HL-60 (cell line): Measurements from ENCODE around the gene C16orf90.

Source experiments
- DNase-seq, 2 experiments: peaks; one replicate each; pipeline ENCODE4 v3.0.0-alpha.2; 2010 to 2020; ENCODE audit warnings: low read depth in 1 of 2, low spot score in 1 of 2
- H3K27ac ChIP-seq: fragments of 250-450 bp; sonication (Bioruptor Pico); replicated peaks from 2 replicates; pipeline ENCODE4 v1.5.1; 2020; ENCODE audit warnings: mild to moderate bottlenecking, moderate library complexity
- H3K27me3 ChIP-seq: fragments of 250-450 bp; sonication (Bioruptor Pico); 2 replicates; pipeline ENCODE4 v1.5.1; 2021; ENCODE audit warnings: mild to moderate bottlenecking, moderate library complexity; ENCODE audit not compliant: insufficient read depth, poor library complexity, severe bottlenecking
- H3K4me3 ChIP-seq: replicated peaks from 2 replicates; pipeline ENCODE4 v1.5.1; 2011; ENCODE audit warnings: mild to moderate bottlenecking, control low read depth, low read length; ENCODE audit not compliant: insufficient read depth
- GABPA ChIP-seq: IDR thresholded peaks from 2 replicates; pipeline ENCODE4 v1.6.1; 2012; ENCODE audit warnings: low read depth
- POLR2AphosphoS5 ChIP-seq: IDR thresholded peaks from 2 replicates; pipeline ENCODE4 v1.6.1; 2012; ENCODE audit warnings: low read depth
- SPI1 ChIP-seq: IDR thresholded peaks from 2 replicates; pipeline ENCODE4 v1.6.1; 2012; ENCODE audit warnings: low read depth, mild to moderate bottlenecking, borderline replicate concordance
- TF ChIP-seq, protein P1 (sequence below): IDR thresholded peaks from 2 replicates; pipeline ENCODE4 v1.6.1; 2012; ENCODE audit warnings: low read depth; ENCODE audit not compliant: insufficient replicate concordance
- TF ChIP-seq, protein P2 (sequence below): IDR thresholded peaks from one replicate; pipeline ENCODE4 v1.5.1; 2011; ENCODE audit warnings: low read length, control low read depth, inconsistent platforms; ENCODE audit not compliant: insufficient read depth

Gene C16orf90

DNA sequence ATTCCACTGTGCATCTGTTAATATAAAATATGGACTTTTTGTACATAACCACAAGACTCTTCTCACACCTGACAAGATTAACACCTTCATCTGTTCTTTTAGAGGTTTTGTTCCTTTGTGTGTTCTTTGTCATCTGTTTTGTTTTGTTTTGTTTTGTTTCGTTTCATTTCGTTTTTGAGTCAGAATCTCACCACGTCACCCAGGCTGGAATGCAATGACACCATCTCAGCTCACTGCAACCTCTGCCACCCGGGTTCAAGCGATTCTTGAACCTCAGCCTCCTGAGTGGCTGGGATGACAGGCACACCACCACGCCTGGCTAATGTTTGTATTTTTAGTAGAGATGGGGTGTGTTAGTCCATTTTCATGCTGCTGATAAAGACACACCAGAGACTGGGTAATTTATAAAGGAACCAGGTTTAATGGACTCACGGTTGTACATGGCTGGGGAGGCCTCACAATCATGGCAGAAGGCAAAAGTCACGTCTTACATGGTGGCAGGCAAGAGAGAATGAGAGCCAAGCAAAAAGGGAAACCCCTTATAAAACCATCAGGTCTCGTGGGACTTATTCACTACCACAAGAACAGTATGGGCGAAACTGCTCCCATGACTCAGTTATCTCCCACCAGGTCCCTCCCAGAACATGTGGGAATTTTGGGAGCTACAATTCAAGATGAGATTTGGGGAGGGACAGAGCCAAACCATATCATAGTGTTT, 22.3 kb downstream of the C16orf90 start:
- H3K27me3 ChIP-seq, result no peaks in the 10 kb centered on the region
- TF ChIP-seq POLR2AphosphoS5 (no peak), GABPA (no peak), SPI1 (no peak)
- TF ChIP-seq, protein P1, sequence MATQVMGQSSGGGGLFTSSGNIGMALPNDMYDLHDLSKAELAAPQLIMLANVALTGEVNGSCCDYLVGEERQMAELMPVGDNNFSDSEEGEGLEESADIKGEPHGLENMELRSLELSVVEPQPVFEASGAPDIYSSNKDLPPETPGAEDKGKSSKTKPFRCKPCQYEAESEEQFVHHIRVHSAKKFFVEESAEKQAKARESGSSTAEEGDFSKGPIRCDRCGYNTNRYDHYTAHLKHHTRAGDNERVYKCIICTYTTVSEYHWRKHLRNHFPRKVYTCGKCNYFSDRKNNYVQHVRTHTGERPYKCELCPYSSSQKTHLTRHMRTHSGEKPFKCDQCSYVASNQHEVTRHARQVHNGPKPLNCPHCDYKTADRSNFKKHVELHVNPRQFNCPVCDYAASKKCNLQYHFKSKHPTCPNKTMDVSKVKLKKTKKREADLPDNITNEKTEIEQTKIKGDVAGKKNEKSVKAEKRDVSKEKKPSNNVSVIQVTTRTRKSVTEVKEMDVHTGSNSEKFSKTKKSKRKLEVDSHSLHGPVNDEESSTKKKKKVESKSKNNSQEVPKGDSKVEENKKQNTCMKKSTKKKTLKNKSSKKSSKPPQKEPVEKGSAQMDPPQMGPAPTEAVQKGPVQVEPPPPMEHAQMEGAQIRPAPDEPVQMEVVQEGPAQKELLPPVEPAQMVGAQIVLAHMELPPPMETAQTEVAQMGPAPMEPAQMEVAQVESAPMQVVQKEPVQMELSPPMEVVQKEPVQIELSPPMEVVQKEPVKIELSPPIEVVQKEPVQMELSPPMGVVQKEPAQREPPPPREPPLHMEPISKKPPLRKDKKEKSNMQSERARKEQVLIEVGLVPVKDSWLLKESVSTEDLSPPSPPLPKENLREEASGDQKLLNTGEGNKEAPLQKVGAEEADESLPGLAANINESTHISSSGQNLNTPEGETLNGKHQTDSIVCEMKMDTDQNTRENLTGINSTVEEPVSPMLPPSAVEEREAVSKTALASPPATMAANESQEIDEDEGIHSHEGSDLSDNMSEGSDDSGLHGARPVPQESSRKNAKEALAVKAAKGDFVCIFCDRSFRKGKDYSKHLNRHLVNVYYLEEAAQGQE, result no peak
- TF ChIP-seq, protein P2, sequence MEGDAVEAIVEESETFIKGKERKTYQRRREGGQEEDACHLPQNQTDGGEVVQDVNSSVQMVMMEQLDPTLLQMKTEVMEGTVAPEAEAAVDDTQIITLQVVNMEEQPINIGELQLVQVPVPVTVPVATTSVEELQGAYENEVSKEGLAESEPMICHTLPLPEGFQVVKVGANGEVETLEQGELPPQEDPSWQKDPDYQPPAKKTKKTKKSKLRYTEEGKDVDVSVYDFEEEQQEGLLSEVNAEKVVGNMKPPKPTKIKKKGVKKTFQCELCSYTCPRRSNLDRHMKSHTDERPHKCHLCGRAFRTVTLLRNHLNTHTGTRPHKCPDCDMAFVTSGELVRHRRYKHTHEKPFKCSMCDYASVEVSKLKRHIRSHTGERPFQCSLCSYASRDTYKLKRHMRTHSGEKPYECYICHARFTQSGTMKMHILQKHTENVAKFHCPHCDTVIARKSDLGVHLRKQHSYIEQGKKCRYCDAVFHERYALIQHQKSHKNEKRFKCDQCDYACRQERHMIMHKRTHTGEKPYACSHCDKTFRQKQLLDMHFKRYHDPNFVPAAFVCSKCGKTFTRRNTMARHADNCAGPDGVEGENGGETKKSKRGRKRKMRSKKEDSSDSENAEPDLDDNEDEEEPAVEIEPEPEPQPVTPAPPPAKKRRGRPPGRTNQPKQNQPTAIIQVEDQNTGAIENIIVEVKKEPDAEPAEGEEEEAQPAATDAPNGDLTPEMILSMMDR, result no peak
- no peak overlapping the region for H3K27ac ChIP-seq
- H3K4me3 ChIP-seq, result no peak overlapping the region
- DNase-seq, result no peak

DNA sequence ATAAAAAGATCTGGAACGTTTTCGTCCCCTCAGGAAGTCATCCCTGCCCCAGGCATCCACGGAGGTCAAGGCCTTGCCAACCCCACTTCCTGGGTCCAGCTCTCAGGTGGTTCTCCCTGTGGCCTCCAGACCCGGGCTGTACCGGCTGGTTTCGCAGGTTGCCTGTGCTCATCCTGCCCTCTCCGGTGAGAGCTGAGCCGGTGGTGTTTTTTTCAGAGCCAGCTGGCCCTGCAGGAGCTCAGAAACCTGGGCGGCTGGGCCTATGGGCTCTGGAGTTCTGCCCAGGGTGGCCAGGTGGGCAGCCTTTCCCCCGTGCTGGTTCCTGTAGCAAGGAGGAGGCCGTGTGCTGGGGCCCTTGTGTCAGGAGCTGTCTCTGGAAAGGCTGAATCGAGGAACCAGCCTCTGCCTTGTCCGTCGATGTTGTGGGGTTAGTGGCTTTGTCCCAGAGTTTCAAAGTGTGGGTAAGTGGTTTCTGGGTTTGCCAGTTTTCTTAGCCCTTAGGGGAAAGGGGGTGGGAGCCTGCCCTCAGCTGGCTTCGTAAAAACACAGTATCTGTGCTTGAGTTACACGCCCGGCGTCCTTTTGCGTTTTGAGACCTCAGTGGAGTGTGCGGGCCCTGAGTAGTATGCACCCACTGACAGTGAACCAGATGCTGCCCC, 23.6 kb downstream of the C16orf90 start:
- Histone ChIP-seq H3K4me3 (no peak overlapping the region), H3K27ac (no peak overlapping the region), H3K27me3 (no peaks in the 10 kb centered on the region)
- DNase-seq, result no peak
- no peak for TF ChIP-seq SPI1
- TF ChIP-seq, protein P1, result no peak
- TF ChIP-seq POLR2AphosphoS5, result no peak
- TF ChIP-seq, protein P2, result no peak
- TF ChIP-seq GABPA, result no peak

DNA sequence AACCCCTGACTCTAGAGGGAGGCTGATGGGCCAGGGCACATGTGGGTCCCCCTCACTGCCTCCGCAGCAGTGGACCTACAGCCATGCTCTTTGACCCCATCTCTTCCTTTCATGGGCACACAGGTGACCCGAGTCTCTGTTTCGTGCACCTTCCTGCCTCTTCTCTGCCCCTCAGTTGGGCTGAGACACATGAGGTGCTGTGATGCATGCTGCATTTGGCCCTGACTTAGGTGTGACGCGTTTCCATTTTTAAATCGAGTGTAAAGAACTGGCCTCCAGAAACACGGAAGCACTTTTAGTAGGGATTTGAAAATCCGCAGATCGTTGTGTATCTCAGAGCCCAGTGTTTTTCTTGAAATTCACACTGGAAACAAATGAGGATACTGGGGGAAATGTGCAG, 24.6 kb downstream of the C16orf90 start:
- no peak for DNase-seq
- TF ChIP-seq SPI1 (no peak), POLR2AphosphoS5 (no peak), GABPA (no peak)
- TF ChIP-seq, protein P2, result no peak
- TF ChIP-seq, protein P1, result no peak
- no peak overlapping the region for H3K4me3 ChIP-seq
- H3K27ac ChIP-seq, result no peak overlapping the region
- H3K27me3 ChIP-seq, result no peaks in the 10 kb centered on the region
